OCI-LY7 (cell line): ENCODE data around the gene MMP11.

Experiments
- EZH2phosphoT487 ChIP-seq: fragments of 200-600 bp; sonication (generic); IDR thresholded peaks from 2 replicates; pipeline ENCODE4 v1.6.1; 2018; ENCODE audit warnings: low read depth, borderline replicate concordance, mild to moderate bottlenecking, mixed run types, antibody characterized with exemption, low read length, moderate library complexity, mixed read lengths
- TF ChIP-seq, protein P1 (sequence below): fragments of 200-600 bp; sonication (generic); conservative IDR thresholded peaks from 2 replicates; pipeline ENCODE4 v1.5.1; 2014; ENCODE audit warnings: mild to moderate bottlenecking, antibody characterized with exemption, low read length, moderate library complexity, mixed read lengths

DNA sequence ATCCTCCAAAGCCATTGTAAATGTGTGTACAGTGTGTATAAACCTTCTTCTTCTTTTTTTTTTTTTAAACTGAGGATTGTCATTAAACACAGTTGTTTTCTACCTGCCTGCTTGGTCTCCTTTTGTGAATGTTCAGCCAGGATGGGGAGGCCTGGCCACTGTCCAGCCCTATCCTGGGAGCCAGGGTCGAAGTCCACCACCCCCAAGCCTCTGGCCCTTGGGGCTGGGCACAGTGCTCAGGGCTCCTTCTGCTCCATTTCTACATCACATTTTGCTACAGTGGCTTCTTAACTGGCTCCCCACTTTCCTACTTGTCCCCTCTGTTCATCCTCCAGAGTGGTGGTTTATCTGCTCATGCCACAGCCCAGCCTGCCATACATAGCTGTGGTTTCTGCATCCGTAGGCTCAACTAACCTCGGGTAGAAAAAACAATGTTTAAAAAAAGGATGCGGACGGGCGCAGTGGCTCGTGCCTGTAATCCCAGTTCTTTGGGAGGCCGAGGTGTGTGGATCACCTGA lies 11.6 kb downstream of the MMP11 start:
- TF ChIP-seq, protein P1, sequence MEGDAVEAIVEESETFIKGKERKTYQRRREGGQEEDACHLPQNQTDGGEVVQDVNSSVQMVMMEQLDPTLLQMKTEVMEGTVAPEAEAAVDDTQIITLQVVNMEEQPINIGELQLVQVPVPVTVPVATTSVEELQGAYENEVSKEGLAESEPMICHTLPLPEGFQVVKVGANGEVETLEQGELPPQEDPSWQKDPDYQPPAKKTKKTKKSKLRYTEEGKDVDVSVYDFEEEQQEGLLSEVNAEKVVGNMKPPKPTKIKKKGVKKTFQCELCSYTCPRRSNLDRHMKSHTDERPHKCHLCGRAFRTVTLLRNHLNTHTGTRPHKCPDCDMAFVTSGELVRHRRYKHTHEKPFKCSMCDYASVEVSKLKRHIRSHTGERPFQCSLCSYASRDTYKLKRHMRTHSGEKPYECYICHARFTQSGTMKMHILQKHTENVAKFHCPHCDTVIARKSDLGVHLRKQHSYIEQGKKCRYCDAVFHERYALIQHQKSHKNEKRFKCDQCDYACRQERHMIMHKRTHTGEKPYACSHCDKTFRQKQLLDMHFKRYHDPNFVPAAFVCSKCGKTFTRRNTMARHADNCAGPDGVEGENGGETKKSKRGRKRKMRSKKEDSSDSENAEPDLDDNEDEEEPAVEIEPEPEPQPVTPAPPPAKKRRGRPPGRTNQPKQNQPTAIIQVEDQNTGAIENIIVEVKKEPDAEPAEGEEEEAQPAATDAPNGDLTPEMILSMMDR: no peak
- no peak for TF ChIP-seq EZH2phosphoT487
